H9 (cell line): ENCODE data around the gene GPRC5D. TPM values are rescaled to one million over a fixed set of nuclear protein-coding genes. Genes with fewer than 3 reads are reported as not detected.

Experiments
- DNase-seq: peaks from one replicate; pipeline ENCODE4 v3.0.0-alpha.2; 2017
- H2AFZ ChIP-seq: one replicate; pipeline ENCODE4 v1.6.1; 2013; ENCODE audit warnings: mild to moderate bottlenecking, low read length, control low read depth, moderate library complexity
- H2AK5ac ChIP-seq: 2 replicates; pipeline ENCODE4 v1.6.1; 2013; ENCODE audit warnings: low read length, control low read depth, mixed read lengths; ENCODE audit not compliant: insufficient read length
- H2BK120ac ChIP-seq: one replicate; pipeline ENCODE4 v1.6.1; 2013; ENCODE audit warnings: low read depth, mild to moderate bottlenecking, low read length, control low read depth, inconsistent platforms; ENCODE audit not compliant: poor library complexity, severe bottlenecking
- H2BK12ac ChIP-seq: 2 replicates; pipeline ENCODE4 v1.6.1; 2013; ENCODE audit warnings: low read length, control low read depth, mixed read lengths, low read depth; ENCODE audit not compliant: insufficient read length
- H2BK15ac ChIP-seq: 2 replicates; pipeline ENCODE4 v1.6.1; 2013; ENCODE audit warnings: low read depth, low read length, control low read depth
- H2BK20ac ChIP-seq: one replicate; pipeline ENCODE4 v1.6.1; 2013; ENCODE audit warnings: low read depth, mild to moderate bottlenecking, low read length, control low read depth, inconsistent platforms; ENCODE audit not compliant: poor library complexity, severe bottlenecking
- H2BK5ac ChIP-seq: 2 replicates; pipeline ENCODE4 v1.6.1; 2013; ENCODE audit warnings: low read length, control low read depth, mixed read lengths; ENCODE audit not compliant: insufficient read length
- H3K14ac ChIP-seq: 2 replicates; pipeline ENCODE4 v1.6.1; 2013; ENCODE audit warnings: low read length, control low read depth; ENCODE audit not compliant: insufficient read depth
- H3K18ac ChIP-seq: 2 replicates; pipeline ENCODE4 v1.6.1; 2013; ENCODE audit warnings: low read depth, mild to moderate bottlenecking, mixed read lengths, low read length, control low read depth; ENCODE audit not compliant: insufficient read length
- H3K23ac ChIP-seq: 2 replicates; pipeline ENCODE4 v1.6.1; 2013; ENCODE audit warnings: low read length, control low read depth, mixed read lengths, low read depth; ENCODE audit not compliant: insufficient read length
- H3K23me2 ChIP-seq: 2 replicates; pipeline ENCODE4 v1.6.1; 2013; ENCODE audit warnings: low read depth, mild to moderate bottlenecking, mixed read lengths, low read length, control low read depth; ENCODE audit not compliant: insufficient read length, poor library complexity, severe bottlenecking
- H3K27ac ChIP-seq: 2 replicates; pipeline ENCODE4 v1.5.1; 2013; ENCODE audit warnings: low read length, control low read depth, mixed read lengths, low read depth; ENCODE audit not compliant: insufficient read length
- H3K27me3 ChIP-seq: 2 replicates; pipeline ENCODE4 v1.6.1; 2013; ENCODE audit warnings: low read length, control low read depth, inconsistent platforms; ENCODE audit not compliant: insufficient read depth
- H3K4ac ChIP-seq: 2 replicates; pipeline ENCODE4 v1.6.1; 2013; ENCODE audit warnings: low read depth, mild to moderate bottlenecking, control low read depth, inconsistent platforms, low read length, moderate library complexity
- H3K4me1 ChIP-seq: 2 replicates; pipeline ENCODE4 v1.6.1; 2013; ENCODE audit warnings: low read length, control low read depth, inconsistent platforms; ENCODE audit not compliant: insufficient read depth
- H3K4me2 ChIP-seq: 2 replicates; pipeline ENCODE4 v1.6.1; 2013; ENCODE audit warnings: low read length, control low read depth, mixed read lengths; ENCODE audit not compliant: insufficient read length, insufficient read depth
- H3K56ac ChIP-seq: 2 replicates; pipeline ENCODE4 v1.6.1; 2013; ENCODE audit warnings: low read depth, mild to moderate bottlenecking, mixed read lengths, low read length, control low read depth; ENCODE audit not compliant: insufficient read length
- H3K79me1 ChIP-seq: 2 replicates; pipeline ENCODE4 v1.6.1; 2013; ENCODE audit warnings: low read depth, mild to moderate bottlenecking, moderate library complexity, low read length, control low read depth, inconsistent platforms; ENCODE audit not compliant: insufficient read depth, poor library complexity, severe bottlenecking
- H3K79me2 ChIP-seq: 2 replicates; pipeline ENCODE4 v1.6.1; 2013; ENCODE audit warnings: low read length, control low read depth, inconsistent platforms; ENCODE audit not compliant: insufficient read depth
- H3K9ac ChIP-seq: 2 replicates; pipeline ENCODE4 v1.6.1; 2013; ENCODE audit warnings: low read length, control low read depth, mixed read lengths; ENCODE audit not compliant: insufficient read length; ENCODE audit errors: extremely low read depth
- H3K9me3 ChIP-seq: one replicate; pipeline ENCODE4 v1.6.1; 2013; ENCODE audit warnings: low read depth, low read length, inconsistent platforms; ENCODE audit not compliant: control insufficient read depth
- H3T11ph ChIP-seq: one replicate; pipeline ENCODE4 v1.6.1; 2013; ENCODE audit warnings: mild to moderate bottlenecking, low read length, control low read depth, inconsistent platforms
- H4K20me1 ChIP-seq: one replicate; pipeline ENCODE4 v1.6.1; 2013; ENCODE audit not compliant: control insufficient read depth, insufficient read length, insufficient read depth
- H4K5ac ChIP-seq: 2 replicates; pipeline ENCODE4 v1.6.1; 2013; ENCODE audit warnings: low read depth, mild to moderate bottlenecking, mixed read lengths, low read length, control low read depth; ENCODE audit not compliant: insufficient read length
- H4K8ac ChIP-seq: replicated peaks from 2 replicates; pipeline ENCODE4 v1.6.1; 2013; ENCODE audit warnings: low read length, control low read depth, mixed read lengths, low read depth; ENCODE audit not compliant: insufficient read length
- H4K91ac ChIP-seq: 2 replicates; pipeline ENCODE4 v1.6.1; 2013; ENCODE audit warnings: low read depth, mild to moderate bottlenecking, moderate library complexity, mixed read lengths, low read length, control low read depth; ENCODE audit not compliant: insufficient read length
- H3K27ac Mint-ChIP-seq, 3 experiments: 2 replicates in 2 of 3; 3 replicates in 1 of 3; pipeline ENCODE4 v1.8.0; 2020 to 2021; ENCODE audit warnings: mixed read lengths in 3 of 3, mild to moderate bottlenecking in 1 of 3, moderate library complexity in 1 of 3
- H3K27me3 Mint-ChIP-seq: 2 replicates; pipeline ENCODE4 v1.8.0; 2021; ENCODE audit warnings: low read depth, mild to moderate bottlenecking, moderate library complexity, mixed read lengths
- H3K36me3 Mint-ChIP-seq, 3 experiments: 2 replicates in 2 of 3; 3 replicates in 1 of 3; pipeline ENCODE4 v1.8.0; 2020 to 2021; ENCODE audit warnings: low read depth in 3 of 3, mixed read lengths in 3 of 3; ENCODE audit not compliant: insufficient read depth in 1 of 3
- H3K4me1 Mint-ChIP-seq, 2 experiments: 2 replicates each; pipeline ENCODE4 v1.8.0; 2020; ENCODE audit warnings: mixed read lengths in 2 of 2
- H3K4me3 Mint-ChIP-seq, 2 experiments: 2 replicates in 1 of 2; 3 replicates in 1 of 2; pipeline ENCODE4 v1.8.0; 2020 to 2021; ENCODE audit warnings: mild to moderate bottlenecking in 2 of 2, mixed read lengths in 2 of 2, moderate library complexity in 1 of 2
- H3K9me3 Mint-ChIP-seq, 2 experiments: 2 replicates in 1 of 2; 3 replicates in 1 of 2; pipeline ENCODE4 v1.8.0; 2020; ENCODE audit warnings: mild to moderate bottlenecking in 2 of 2, mixed read lengths in 2 of 2, moderate library complexity in 1 of 2
- WGBS: extraction: QIAGEN DNeasy Blood & Tissue Kit; methylation state at CpG from one replicate; pipeline ENCODE4 v1.1.7; 2013; ENCODE audit warnings: missing lambda C conversion rate, low lambda C conversion rate, mixed read lengths; ENCODE audit not compliant: insufficient read length; ENCODE audit errors: extremely low coverage; 5-methylcytosine and 5-hydroxymethylcytosine counted together
- total RNA-seq: library from RNA; stranded (reverse); gene quantifications from 2 replicates; pipeline ENCODE4 v1.2.1, GENCODE V29; 2021
- TF ChIP-seq, protein P1 (sequence below): fragments of 200-600 bp; sonication (generic); conservative IDR thresholded peaks from 3 replicates; pipeline ENCODE4 v1.8.0; 2021; ENCODE audit warnings: antibody characterized with exemption, mild to moderate bottlenecking

GPRC5D gene
- total RNA-seq, 1 experiment from 2014 or later = not detected

DNA sequence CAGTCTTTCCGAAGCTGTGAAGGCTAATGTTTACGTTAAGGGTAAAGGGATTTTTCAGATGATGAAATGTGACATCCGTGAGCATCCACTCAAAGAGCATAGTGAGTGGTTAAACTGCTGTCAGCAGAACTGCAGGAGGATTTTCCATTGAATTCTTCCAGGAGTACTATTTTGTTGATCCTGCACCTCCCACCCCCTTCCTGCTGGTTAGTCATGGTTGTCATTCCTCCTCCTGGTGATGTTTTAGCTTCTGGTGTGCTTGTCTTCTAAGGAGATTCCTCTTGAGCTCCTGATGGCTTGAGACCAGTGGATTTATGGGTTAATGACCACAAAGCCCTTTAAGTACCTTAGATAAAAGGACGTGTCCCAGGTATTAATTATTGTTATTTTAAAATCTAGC, 2.4 kb upstream of the GPRC5D start:
- DNase-seq = no peak
- Mint-ChIP-seq H3K4me1 (no peaks in the 10 kb centered on the region), H3K36me3 (peaks cover 0 to 10% (median 0%) of the 10 kb centered on the region in 3 experiments; a peak in 2 of 7 replicates), H3K9me3 (no peaks in the 10 kb centered on the region), H3K27ac (no peak overlapping the region), H3K4me3 (no peak overlapping the region), H3K27me3 (no peaks in the 10 kb centered on the region)
- H4K5ac ChIP-seq = no peak overlapping the region
- no peaks in the 10 kb centered on the region for H3K79me2 ChIP-seq
- H4K20me1 ChIP-seq = no peaks in the 10 kb centered on the region
- TF ChIP-seq, protein P1, sequence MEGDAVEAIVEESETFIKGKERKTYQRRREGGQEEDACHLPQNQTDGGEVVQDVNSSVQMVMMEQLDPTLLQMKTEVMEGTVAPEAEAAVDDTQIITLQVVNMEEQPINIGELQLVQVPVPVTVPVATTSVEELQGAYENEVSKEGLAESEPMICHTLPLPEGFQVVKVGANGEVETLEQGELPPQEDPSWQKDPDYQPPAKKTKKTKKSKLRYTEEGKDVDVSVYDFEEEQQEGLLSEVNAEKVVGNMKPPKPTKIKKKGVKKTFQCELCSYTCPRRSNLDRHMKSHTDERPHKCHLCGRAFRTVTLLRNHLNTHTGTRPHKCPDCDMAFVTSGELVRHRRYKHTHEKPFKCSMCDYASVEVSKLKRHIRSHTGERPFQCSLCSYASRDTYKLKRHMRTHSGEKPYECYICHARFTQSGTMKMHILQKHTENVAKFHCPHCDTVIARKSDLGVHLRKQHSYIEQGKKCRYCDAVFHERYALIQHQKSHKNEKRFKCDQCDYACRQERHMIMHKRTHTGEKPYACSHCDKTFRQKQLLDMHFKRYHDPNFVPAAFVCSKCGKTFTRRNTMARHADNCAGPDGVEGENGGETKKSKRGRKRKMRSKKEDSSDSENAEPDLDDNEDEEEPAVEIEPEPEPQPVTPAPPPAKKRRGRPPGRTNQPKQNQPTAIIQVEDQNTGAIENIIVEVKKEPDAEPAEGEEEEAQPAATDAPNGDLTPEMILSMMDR = no peak
- no peaks in the 10 kb centered on the region for H3K27me3 ChIP-seq
- no peak overlapping the region for H3K18ac ChIP-seq
- H2BK20ac ChIP-seq = no peak overlapping the region
- no peak overlapping the region for H3K9ac ChIP-seq
- H3K79me1 ChIP-seq = no peaks in the 10 kb centered on the region
- H2BK5ac ChIP-seq = no peak overlapping the region
- no peak overlapping the region for H3K14ac ChIP-seq
- no peak overlapping the region for H2AK5ac ChIP-seq
- H3K4me2 ChIP-seq = no peak overlapping the region
- no peak overlapping the region for H3K56ac ChIP-seq
- no peak overlapping the region for H2BK15ac ChIP-seq
- no peak overlapping the region for H3K23ac ChIP-seq
- no peaks in the 10 kb centered on the region for H3K4me1 ChIP-seq
- no peak overlapping the region for H4K91ac ChIP-seq
- H3K27ac ChIP-seq = no peak overlapping the region
- H2BK120ac ChIP-seq = no peak overlapping the region
- no peaks in the 10 kb centered on the region for H3K23me2 ChIP-seq
- no peak overlapping the region for H3K4ac ChIP-seq
- no peaks in the 10 kb centered on the region for H3K9me3 ChIP-seq
- no peak overlapping the region for H3T11ph ChIP-seq
- no peak overlapping the region for H2BK12ac ChIP-seq
- no CpG with 5 or more reads among the region's 4 CpGs for WGBS
- no peak overlapping the region for H2AFZ ChIP-seq
- no peak overlapping the region for H4K8ac ChIP-seq
